ENCODE results near the gene MICAL2.

The MICAL2 gene

GRCh38 chr11:12117611-12118010, 7.2 kb downstream of the MICAL2 start:
- DNase-seq, result no peak

- no peak for DNase-seq
Measured at GRCh38 chr11:12118949-12119348, 8.6 kb downstream of the MICAL2 start.

GRCh38 chr11:12119502-12119901, 9.1 kb downstream of the MICAL2 start:
- no peak for DNase-seq

- no peak for DNase-seq
Measured at GRCh38 chr11:12120031-12121008, 9.9 kb downstream of the MICAL2 start.

GRCh38 chr11:12121011-12121410, 10.6 kb downstream of the MICAL2 start:
- DNase-seq, result no peak

GRCh38 chr11:12121517-12121916, 11.1 kb downstream of the MICAL2 start:
- DNase-seq, result no peak

GRCh38 chr11:12122083-12122482, 11.7 kb downstream of the MICAL2 start:
- no peak for DNase-seq

- DNase-seq, result no peak
Measured at GRCh38 chr11:12123273-12123672, 12.9 kb downstream of the MICAL2 start.

GRCh38 chr11:12123799-12124198, 13.4 kb downstream of the MICAL2 start:
- DNase-seq, result no peak

GRCh38 chr11:12124306-12124705, 13.9 kb downstream of the MICAL2 start:
- no peak for DNase-seq

GRCh38 chr11:12125609-12126149, 15.3 kb downstream of the MICAL2 start:
- no peak for DNase-seq

- DNase-seq, result no peak
Measured at GRCh38 chr11:12126344-12127019, 16.1 kb downstream of the MICAL2 start.

- DNase-seq, result no peak
Measured at GRCh38 chr11:12127206-12127898, 17.0 kb downstream of the MICAL2 start.

GRCh38 chr11:12128301-12128751, 17.9 kb downstream of the MICAL2 start:
- DNase-seq, result no peak

- no peak for DNase-seq
Measured at GRCh38 chr11:12129227-12129626, 18.8 kb downstream of the MICAL2 start.

- DNase-seq, result no peak
Measured at GRCh38 chr11:12130180-12130980, 20.0 kb downstream of the MICAL2 start.

- DNase-seq, result no peak
Measured at GRCh38 chr11:12131943-12132789, 21.8 kb downstream of the MICAL2 start.

- no peak for DNase-seq
Measured at GRCh38 chr11:12132790-12133145, 22.4 kb downstream of the MICAL2 start.

GRCh38 chr11:12133547-12134235, 23.3 kb downstream of the MICAL2 start:
- DNase-seq, result no peak

- DNase-seq, result no peak
Measured at GRCh38 chr11:12134236-12134585, 23.8 kb downstream of the MICAL2 start.

- no peak for DNase-seq
Measured at GRCh38 chr11:12135185-12135584, 24.8 kb downstream of the MICAL2 start.
